ENCODE results near the gene JUND. TPM values are rescaled to one million over a fixed set of nuclear protein-coding genes. Genes with fewer than 3 reads are reported as not detected.
A peak's percentile ranks its signal among the peaks of the same experiment; 100 is the strongest.

Gene JUND
- polyA plus RNA-seq, 1 of the 3 experiments (the other 2 are of a cell fraction) = 115 TPM

- Histone ChIP-seq H3K27me3 (ENCODE audit: insufficient read depth) (no peaks in the 10 kb centered on the region), H3K4me1 (ENCODE audit: control insufficient read depth in 1 of 2, insufficient read depth in 2 of 2, low read depth in 1 of 2, low read length in 1 of 2) (peaks cover 25 to 32% of the 10 kb centered on the region in 2 experiments; a peak in 3 of 4 replicates), H3K27ac (ENCODE audit: low read depth in 2 of 2, low read length in 1 of 2) (peak overlapping the region in 1 of 2 experiments; percentile 54; a peak in 1 of 4 replicates), H3K79me2 (ENCODE audit: insufficient read depth) (no peaks in the 10 kb centered on the region), H3K9ac (no peak overlapping the region), H4K20me1 (ENCODE audit: insufficient read depth) (no peaks in the 10 kb centered on the region), H2AFZ (ENCODE audit: low read depth) (peak overlapping the region; percentile 72; the same call in 1 of the 2 replicates), H3K9me2 (no peaks in the 10 kb centered on the region), H3K9me3 (no peaks in the 10 kb centered on the region), H3F3A (replicated peaks; ENCODE audit: insufficient read depth) (peaks cover 43% of the 10 kb centered on the region), H3K4me3 (ENCODE audit: low read depth in 2 of 2, low read length in 1 of 2) (no peak overlapping the region), H3K4me2 (peak overlapping the region; percentile 29; the same call in 1 of the 2 replicates), H3K36me3 (replicated peaks in 1 of 2; ENCODE audit: control insufficient read depth in 1 of 2, insufficient read depth in 2 of 2, low read length in 1 of 2) (no peaks in the 10 kb centered on the region)
- 33% methylated on average over 11 of the region's 18 CpGs for WGBS (ENCODE audit: low lambda C conversion rate)
- ChIA-PET CTCF (interaction anchor here (0.6 to 5.1 kb wide), 5 partner anchors 14 to 27 kb away, joined by 3 to 69 read pairs (median 3); partner anchors contain the start of gene JUND), POLR2A (interaction anchor here (1.4 kb wide), 1 partner anchor 8 kb away, joined by 3 read pairs; no protein-coding TSS in a partner anchor)
- DNase-seq = no peak
- TF ChIP-seq FOXM1 (IDR thresholded peaks at IDR 0.05; ENCODE audit: low read depth) (no peak), RXRA (IDR thresholded peaks at IDR 0.05; ENCODE audit: borderline replicate concordance, low read depth) (0 out of 2 replicates have a peak, but pooled peaks have one; percentile 16), NRF1 (IDR thresholded peaks at IDR 0.05; ENCODE audit: low read depth, low read length) (no peak), EP300 (IDR thresholded peaks at IDR 0.05; ENCODE audit: borderline replicate concordance in 1 of 2, low read depth in 1 of 2, low read length in 1 of 2) (no peak), JUND (IDR thresholded peaks at IDR 0.05) (no peak; the same call in 1 of the 2 replicates), TCF12 (IDR thresholded peaks at IDR 0.05) (peak; percentile 56; the same call in 1 of the 2 replicates), CHD2 (IDR thresholded peaks at IDR 0.05; ENCODE audit: low read length, partially characterized antibody) (no peak), EZH2phosphoT487 (IDR thresholded peaks at IDR 0.05; ENCODE audit: borderline replicate concordance, low read depth) (no peak), POLR2AphosphoS5 (IDR thresholded peaks at IDR 0.05; ENCODE audit: low read depth, low read length) (peak; percentile 37; the same call in 1 of the 2 replicates), NFIC (IDR thresholded peaks at IDR 0.05; ENCODE audit: borderline replicate concordance) (peak; percentile 67), MEF2A (IDR thresholded peaks at IDR 0.05; ENCODE audit: borderline replicate concordance, low read depth) (peak; percentile 80; the same call in 1 of the 2 replicates), FOSL2 (IDR thresholded peaks at IDR 0.05; ENCODE audit: borderline replicate concordance, low read depth) (peak; percentile 85), REST (IDR thresholded peaks at IDR 0.05; ENCODE audit: low read depth, low read length) (no peak), FOXJ3 (CRISPR knock-in tag; IDR thresholded peaks at IDR 0.05) (no peak), RFX5 (IDR thresholded peaks at IDR 0.05; ENCODE audit: low read length) (no peak), CTCF (IDR thresholded peaks at IDR 0.05) (no peak), ELF1 (IDR thresholded peaks at IDR 0.05) (no peak), YY1 (IDR thresholded peaks at IDR 0.05; ENCODE audit: low read depth) (no peak), SIN3A (IDR thresholded peaks at IDR 0.05; ENCODE audit: borderline replicate concordance, low read depth, low read length) (no peak)
- TF ChIP-seq, protein P1, sequence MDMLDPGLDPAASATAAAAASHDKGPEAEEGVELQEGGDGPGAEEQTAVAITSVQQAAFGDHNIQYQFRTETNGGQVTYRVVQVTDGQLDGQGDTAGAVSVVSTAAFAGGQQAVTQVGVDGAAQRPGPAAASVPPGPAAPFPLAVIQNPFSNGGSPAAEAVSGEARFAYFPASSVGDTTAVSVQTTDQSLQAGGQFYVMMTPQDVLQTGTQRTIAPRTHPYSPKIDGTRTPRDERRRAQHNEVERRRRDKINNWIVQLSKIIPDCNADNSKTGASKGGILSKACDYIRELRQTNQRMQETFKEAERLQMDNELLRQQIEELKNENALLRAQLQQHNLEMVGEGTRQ (IDR thresholded peaks at IDR 0.05; ENCODE audit: borderline replicate concordance, low read depth, low read length) = no peak
- TF ChIP-seq, protein P2, sequence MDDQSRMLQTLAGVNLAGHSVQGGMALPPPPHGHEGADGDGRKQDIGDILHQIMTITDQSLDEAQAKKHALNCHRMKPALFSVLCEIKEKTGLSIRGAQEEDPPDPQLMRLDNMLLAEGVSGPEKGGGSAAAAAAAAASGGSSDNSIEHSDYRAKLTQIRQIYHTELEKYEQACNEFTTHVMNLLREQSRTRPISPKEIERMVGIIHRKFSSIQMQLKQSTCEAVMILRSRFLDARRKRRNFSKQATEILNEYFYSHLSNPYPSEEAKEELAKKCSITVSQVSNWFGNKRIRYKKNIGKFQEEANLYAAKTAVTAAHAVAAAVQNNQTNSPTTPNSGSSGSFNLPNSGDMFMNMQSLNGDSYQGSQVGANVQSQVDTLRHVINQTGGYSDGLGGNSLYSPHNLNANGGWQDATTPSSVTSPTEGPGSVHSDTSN (IDR thresholded peaks at IDR 0.05) = no peak
These were observed 19.7 kb upstream of the JUND start for GRCh38 chr19:18300930-18301717.
